Stimulated activated effector memory CD8-positive, alpha-beta T cell treated with anti-CD3 and anti-CD28 coated beads, Interleukin-12 subunit alpha, Interleukin-12 subunit beta, amount 100 ng/mL, for 72 hours (primary cell): ENCODE data around the gene IL11.

Experiments used
- ATAC-seq: fragments of 150-1000 bp; cut with Tn5 transposase; 2 replicates; pipeline ENCODE4 v1.10.0; 2021
- DNase-seq, 2 donors: peaks; one replicate each; pipeline ENCODE4 v3.0.0; 2021 to 2022; ENCODE audit warnings: low spot score in 2 of 2
- H3K27ac Mint-ChIP-seq: one replicate; pipeline ENCODE4 v1.8.0; 2022; ENCODE audit warnings: mild to moderate bottlenecking, mixed read lengths
- H3K36me3 Mint-ChIP-seq: one replicate; pipeline ENCODE4 v1.8.0; 2022; ENCODE audit warnings: mild to moderate bottlenecking, mixed read lengths
- H3K4me1 Mint-ChIP-seq: one replicate; pipeline ENCODE4 v1.8.0; 2022; ENCODE audit warnings: mixed read lengths
- H3K4me3 Mint-ChIP-seq: one replicate; pipeline ENCODE4 v1.8.0; 2022; ENCODE audit warnings: mild to moderate bottlenecking, mixed read lengths
- H3K9me3 Mint-ChIP-seq: one replicate; pipeline ENCODE4 v1.8.0; 2022; ENCODE audit warnings: mixed read lengths

IL11 gene

DNA sequence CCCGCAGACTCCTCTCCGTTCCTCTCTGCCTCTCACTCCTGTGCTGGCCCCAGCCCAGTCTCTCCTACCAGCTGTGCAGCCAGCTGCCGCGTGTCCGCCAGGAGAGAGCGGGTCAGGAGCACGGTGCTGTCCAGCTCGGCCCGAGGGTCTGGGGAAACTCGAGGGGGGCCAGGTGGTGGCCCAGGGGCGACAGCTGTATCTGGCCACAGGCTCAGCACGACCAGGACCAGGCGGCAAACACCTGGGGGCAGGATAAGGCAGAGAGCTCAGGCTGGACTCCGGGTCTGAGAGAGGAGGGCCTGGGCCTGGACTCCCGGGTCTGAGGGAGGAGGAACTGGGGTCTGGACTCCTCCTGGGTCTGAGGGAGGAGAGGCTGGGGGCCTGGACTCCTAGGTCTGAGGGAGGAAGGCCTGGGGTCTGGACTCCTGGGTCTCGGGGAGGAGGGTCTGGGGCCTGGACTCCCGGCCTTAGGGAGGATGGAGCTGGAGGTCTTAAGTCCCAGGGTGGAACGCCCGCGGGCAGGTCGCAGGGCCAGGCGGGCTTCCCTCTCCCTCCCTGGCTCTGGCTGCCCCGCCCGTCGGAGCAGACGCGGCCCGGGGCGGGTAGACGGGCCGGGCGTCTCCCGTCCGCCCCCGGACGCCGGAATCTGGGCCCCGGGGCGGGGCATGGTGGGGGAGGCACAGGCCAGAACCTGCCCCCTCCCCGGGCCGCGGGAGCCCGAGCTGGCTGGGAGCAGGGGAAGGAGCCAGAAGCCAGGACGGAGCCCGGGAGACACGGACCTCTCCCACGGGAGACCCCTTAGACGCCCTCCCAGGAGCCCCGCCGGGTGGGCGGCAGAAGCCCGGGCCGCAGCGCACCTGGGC lies 1.3 kb downstream of the IL11 start:
- H3K4me3 Mint-ChIP-seq: peak overlapping the region; percentile 74
- peak in 1 of 2 donors; percentile 39 for DNase-seq
- H3K9me3 Mint-ChIP-seq: no peaks in the 10 kb centered on the region
- no peaks in the 10 kb centered on the region for H3K36me3 Mint-ChIP-seq
- no peak overlapping the region for H3K27ac Mint-ChIP-seq
- ATAC-seq: peak; percentile 58
- peaks cover 12% of the 10 kb centered on the region for H3K4me1 Mint-ChIP-seq

DNA sequence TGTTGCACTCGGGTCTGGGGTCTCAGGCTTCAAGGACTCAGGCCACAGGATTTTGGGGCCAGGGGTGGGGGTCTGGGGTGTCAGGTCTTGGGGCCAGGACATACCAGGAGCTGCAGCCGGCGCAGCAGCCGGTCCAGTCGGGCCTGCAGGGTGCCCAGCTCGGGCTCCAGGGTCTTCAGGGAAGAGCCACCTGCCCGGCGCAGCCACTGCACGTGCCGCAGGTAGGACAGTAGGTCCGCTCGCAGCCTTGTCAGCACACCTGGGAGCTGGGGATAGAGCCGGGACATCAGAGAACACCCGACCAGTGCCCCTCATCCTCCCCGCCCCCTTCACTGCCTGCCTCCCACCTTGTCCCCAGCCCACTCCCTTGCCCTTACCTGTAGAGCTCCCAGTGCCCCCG lies 2.2 kb downstream of the IL11 start:
- Mint-ChIP-seq H3K27ac (no peak overlapping the region), H3K9me3 (no peaks in the 10 kb centered on the region), H3K4me3 (no peak overlapping the region), H3K36me3 (no peaks in the 10 kb centered on the region), H3K4me1 (peaks cover 7% of the 10 kb centered on the region)
- ATAC-seq (no peak), DNase-seq (no peak)

- ATAC-seq (no peak), DNase-seq (no peak)
- H3K36me3 Mint-ChIP-seq: no peaks in the 10 kb centered on the region
- no peak overlapping the region for H3K4me3 Mint-ChIP-seq
- H3K4me1 Mint-ChIP-seq: peaks cover 7% of the 10 kb centered on the region
- H3K9me3 Mint-ChIP-seq: no peaks in the 10 kb centered on the region
- H3K27ac Mint-ChIP-seq: no peak overlapping the region
Measured at GRCh38 chr19:55366790-55367189, 3.5 kb downstream of the IL11 start.

- Mint-ChIP-seq H3K9me3 (no peaks in the 10 kb centered on the region), H3K4me1 (peaks cover 7% of the 10 kb centered on the region), H3K4me3 (no peak overlapping the region), H3K36me3 (no peaks in the 10 kb centered on the region), H3K27ac (no peak overlapping the region)
- no peak for ATAC-seq
- DNase-seq: no peak
Measured at GRCh38 chr19:55365964-55366363, 4.3 kb downstream of the IL11 start.

- Mint-ChIP-seq H3K4me1 (peaks cover 7% of the 10 kb centered on the region), H3K27ac (no peak overlapping the region), H3K36me3 (no peaks in the 10 kb centered on the region), H3K9me3 (no peaks in the 10 kb centered on the region), H3K4me3 (no peak overlapping the region)
- DNase-seq: no peak
- ATAC-seq: no peak
Measured at GRCh38 chr19:55365245-55365644, 5.0 kb downstream of the IL11 start.

DNA sequence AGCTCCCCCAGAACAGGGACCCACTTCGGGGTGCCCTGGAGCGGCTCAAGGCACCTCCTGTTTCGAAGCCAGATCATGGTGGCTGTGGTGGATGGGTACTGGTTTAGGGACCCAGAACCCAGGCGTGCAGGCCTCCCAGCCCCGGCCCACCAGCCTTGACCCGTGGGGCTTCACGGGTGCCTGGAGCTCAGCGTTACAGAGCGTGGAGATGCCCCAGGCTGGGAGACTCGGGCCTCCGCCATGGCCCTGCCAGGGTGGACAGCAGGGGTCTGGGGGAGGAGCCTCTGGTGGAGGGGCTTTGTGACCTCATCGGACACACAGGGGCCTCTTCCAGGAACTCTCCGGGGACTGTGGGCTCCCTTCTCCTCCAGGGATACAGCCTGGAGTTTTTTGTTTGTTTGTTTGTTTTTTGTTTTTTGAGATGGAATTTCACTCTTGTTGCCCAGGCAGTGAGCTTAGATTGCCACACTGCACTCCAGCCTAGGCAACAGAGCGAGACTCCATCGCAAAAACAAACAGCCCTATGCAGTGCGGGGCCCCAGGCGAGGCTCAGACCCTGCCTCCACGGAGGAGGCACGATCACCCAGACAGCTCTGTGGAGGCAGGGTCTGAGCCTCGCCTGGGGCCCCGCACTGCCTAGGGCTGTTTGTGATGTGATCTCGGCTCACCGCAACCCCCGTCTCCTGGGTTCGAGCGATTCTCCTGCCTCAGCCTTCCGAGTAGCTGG lies 7.1 kb downstream of the IL11 start, which contains the start of gene GARIN5B:
Gene GARIN5B (minus strand): TSS at position 271 of the 727 bp plus-strand sequence. CDS start 194 bp downstream, at position 77.
- Mint-ChIP-seq H3K4me3 (no peak within 1 kb of the TSS), H3K9me3 (no peaks in the 10 kb centered on the region), H3K36me3 (no peaks in the 10 kb centered on the region), H3K27ac (no peak within 1 kb of the TSS), H3K4me1 (no peaks in the 10 kb centered on the region)
- DNase-seq (no peak), ATAC-seq (no peak)

DNA sequence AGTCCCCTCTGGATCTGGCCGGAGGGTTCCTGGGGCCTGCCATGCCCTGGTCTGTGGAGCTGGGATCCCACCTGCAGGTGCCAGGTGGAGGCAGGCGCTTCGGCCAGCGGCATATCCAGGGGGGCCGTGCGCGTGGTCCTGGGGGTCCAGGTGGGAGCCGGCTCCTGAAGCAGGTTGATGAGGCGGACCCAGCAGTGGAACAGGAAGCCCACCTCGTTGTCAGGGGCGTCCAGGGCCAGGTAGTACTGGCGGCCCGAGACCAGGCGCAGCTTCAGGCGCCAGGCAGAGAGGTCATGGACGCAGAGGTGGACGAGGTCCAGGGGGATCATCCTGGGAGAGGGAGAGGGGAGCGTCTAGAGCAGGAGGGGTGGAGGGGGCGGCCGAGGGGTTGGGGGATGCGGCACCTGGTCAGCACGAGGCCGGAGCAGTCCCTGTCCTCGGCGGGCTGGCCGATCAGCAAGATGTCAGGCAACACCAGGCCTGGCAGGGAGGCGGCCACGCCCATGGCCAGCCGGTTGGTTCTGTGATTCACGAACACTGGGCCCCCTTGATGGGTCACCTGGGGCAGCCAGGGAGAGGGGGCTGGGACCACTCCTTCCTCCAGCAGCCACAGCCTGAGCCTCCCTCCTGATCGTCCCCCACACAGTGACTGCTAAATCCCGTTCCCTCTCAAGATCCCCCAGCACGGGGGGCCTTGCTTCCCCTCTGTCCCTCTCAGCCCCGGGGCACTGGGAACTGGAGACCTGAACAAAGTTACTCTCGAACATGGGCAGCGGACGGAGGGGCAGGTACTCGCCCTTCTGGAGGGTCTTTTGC lies 7.9 kb downstream of the IL11 start:
- no peaks in the 10 kb centered on the region for H3K36me3 Mint-ChIP-seq
- no peaks in the 10 kb centered on the region for H3K4me1 Mint-ChIP-seq
- no peak overlapping the region for H3K4me3 Mint-ChIP-seq
- ATAC-seq (no peak), DNase-seq (no peak)
- H3K9me3 Mint-ChIP-seq: no peaks in the 10 kb centered on the region
- no peak overlapping the region for H3K27ac Mint-ChIP-seq

DNA sequence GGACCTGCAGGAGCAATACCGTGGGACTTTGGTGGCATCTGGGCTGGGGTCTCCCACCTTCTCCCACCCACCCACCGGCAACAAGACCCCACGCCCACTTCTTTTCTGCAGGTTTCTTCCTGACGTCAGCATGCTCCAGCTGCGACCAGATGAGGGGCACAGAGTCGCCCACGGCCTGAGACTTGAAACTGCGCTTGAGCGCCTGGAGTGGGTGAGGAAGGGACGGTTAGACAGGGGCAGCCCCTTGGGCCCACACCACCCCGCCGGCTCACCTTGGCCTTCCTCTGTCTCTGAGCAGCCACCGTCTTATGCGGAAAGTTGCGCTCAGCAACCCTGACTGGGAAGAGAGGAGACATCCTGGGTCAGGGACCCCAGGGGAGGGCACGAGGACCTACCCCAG lies 9.4 kb downstream of the IL11 start:
- DNase-seq (no peak), ATAC-seq (no peak)
- Mint-ChIP-seq H3K4me3 (no peak overlapping the region), H3K36me3 (no peaks in the 10 kb centered on the region), H3K9me3 (no peaks in the 10 kb centered on the region), H3K27ac (no peak overlapping the region), H3K4me1 (no peaks in the 10 kb centered on the region)

GRCh38 chr19:55358943-55359908 lies 11.0 kb downstream of the IL11 start:
- no peak overlapping the region for H3K27ac Mint-ChIP-seq
- no peaks in the 10 kb centered on the region for H3K9me3 Mint-ChIP-seq

GRCh38 chr19:55358493-55358892 lies 11.8 kb downstream of the IL11 start:
- H3K4me3 Mint-ChIP-seq: no peak overlapping the region
- no peaks in the 10 kb centered on the region for H3K9me3 Mint-ChIP-seq
- H3K36me3 Mint-ChIP-seq: no peaks in the 10 kb centered on the region
- ATAC-seq: no peak
- DNase-seq: no peak
- H3K27ac Mint-ChIP-seq: no peak overlapping the region
- H3K4me1 Mint-ChIP-seq: peaks cover 7% of the 10 kb centered on the region

More at GRCh38 chr19:55358943-55359908, 11.0 kb downstream of the IL11 start:
- no peaks in the 10 kb centered on the region for H3K4me1 Mint-ChIP-seq
- ATAC-seq (no peak), DNase-seq (no peak)
- no peak overlapping the region for H3K4me3 Mint-ChIP-seq
- H3K36me3 Mint-ChIP-seq: no peaks in the 10 kb centered on the region

DNA sequence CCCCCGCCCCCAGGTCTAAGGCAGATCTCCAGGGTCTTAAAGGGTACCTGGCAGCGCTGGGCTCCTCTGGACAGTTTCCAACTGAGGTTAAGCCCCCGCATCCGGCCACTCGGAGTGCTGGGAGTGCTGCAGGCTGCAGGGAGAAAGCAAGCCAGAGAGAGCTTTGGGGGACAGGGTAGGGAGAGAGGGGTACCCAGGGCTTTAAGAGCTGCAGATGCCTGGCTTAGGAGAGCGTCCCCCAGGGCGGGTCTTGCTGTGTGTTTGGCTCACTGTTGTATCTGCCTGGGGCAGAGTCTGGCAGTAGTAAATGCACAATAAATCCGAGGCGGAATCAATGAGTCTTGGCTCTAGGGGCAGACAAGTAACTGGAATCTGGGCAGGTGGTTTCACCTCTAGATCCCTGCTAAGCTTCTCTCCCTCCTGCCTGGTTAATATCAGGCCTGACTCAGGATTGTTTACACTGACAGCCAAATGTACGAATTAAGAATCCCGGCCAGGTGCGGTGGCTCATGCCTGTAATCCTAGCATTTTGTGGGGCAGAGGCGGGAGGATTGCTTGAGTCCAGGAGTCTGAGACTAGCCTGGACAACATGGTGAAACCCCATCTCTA lies 14.9 kb downstream of the IL11 start:
- H3K4me3 Mint-ChIP-seq: no peak overlapping the region

GRCh38 chr19:55354698-55355212 lies 15.5 kb downstream of the IL11 start, which contains the start of gene COX6B2:
COX6B2 (minus strand) TSS chr19:55354719; CDS start chr19:55354521, 198 bp downstream.
- DNase-seq: no peak
- Mint-ChIP-seq H3K4me1 (peaks cover 33% of the 10 kb centered on the region), H3K9me3 (no peaks in the 10 kb centered on the region), H3K36me3 (peaks cover 13% of the 10 kb centered on the region), H3K4me3 (peak within 1 kb of the TSS; percentile 68), H3K27ac (no peak within 1 kb of the TSS)
- ATAC-seq: no peak

More for the DNA sequence above, 14.9 kb downstream of the IL11 start:
- ATAC-seq (no peak), DNase-seq (no peak)
- H3K27ac Mint-ChIP-seq: no peak overlapping the region
- peaks cover 33% of the 10 kb centered on the region for H3K4me1 Mint-ChIP-seq
- H3K36me3 Mint-ChIP-seq: peaks cover 13% of the 10 kb centered on the region
- no peaks in the 10 kb centered on the region for H3K9me3 Mint-ChIP-seq

DNA sequence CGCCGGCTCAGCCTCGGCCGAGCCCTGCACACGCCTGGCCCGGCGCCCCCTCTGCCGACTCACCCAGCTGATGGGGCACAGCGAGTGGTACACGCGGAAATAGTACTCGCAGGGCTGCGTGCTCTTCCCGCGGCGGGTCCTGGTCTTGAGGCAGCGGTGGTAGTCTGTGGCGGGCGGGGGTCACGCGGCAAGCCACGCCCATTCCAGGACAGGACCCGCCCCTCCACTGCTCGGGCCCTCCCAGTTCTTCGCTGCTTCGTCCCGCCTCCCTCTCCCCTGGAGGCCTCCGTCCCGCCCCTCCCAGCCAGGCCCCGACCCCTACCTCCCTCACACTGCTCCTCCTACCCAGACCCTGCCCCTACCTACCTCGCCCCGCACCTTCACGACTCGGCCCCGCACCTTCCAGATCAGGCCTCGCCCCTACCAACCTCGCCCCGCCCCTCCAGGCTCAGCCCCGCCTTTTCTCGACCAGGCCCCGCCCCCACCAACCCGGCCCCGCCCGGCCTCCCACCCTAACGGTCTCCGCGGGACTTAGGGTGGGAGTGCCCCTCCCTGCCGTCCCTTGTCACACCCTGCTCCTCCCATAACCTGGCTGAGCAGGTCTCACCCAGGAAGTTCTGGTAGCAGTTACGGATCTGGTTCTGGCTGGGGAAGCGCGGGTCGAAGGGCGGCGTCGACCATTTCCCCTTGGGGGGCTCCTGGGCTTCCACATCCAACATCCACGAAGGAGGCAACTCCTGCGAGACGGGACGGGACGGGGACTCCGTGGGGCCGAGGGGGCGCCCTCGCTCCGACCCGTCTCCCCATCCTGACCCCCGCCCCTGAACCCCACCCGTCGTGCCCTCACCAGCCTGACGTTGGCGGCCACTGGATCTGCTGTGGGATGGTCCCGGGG lies 16.2 kb downstream of the IL11 start:
- Mint-ChIP-seq H3K36me3 (peaks cover 13% of the 10 kb centered on the region), H3K27ac (no peak overlapping the region), H3K4me3 (peak overlapping the region; percentile 68), H3K9me3 (no peaks in the 10 kb centered on the region), H3K4me1 (peaks cover 33% of the 10 kb centered on the region)
- ATAC-seq: peak; percentile 82
- DNase-seq: peak; percentile 63 to 73
